CD8-positive, alpha-beta memory T cell (primary cell): Measurements from ENCODE around the gene PCED1A. TPM values are rescaled to one million over a fixed set of nuclear protein-coding genes. Genes with fewer than 3 reads are reported as not detected.

Experiments used
- CTCF ChIA-PET: fragments of 350-600 bp; sonication (Branson Sonifier 250); formaldehyde crosslinking; loops from one replicate; lab custom pipeline; 2021; ENCODE audit warnings: antibody characterized with exemption; lab: Charles Lee
- POLR2A ChIA-PET: fragments of 350-600 bp; sonication (Branson Sonifier 250); formaldehyde crosslinking; loops from one replicate; lab custom pipeline; 2021; ENCODE audit warnings: antibody characterized with exemption; lab: Charles Lee
- DNase-seq, 5 donors: peaks; one replicate each; pipeline versions ENCODE4 v3.0.0 to v3.0.0-alpha.2; 2020 to 2022; ENCODE audit warnings: mixed read lengths in 1 of 5
- H3K27ac ChIP-seq: one replicate; pipeline ENCODE4 v1.7.0; 2013; ENCODE audit warnings: low read depth, mild to moderate bottlenecking, low read length, moderate library complexity
- H3K27me3 ChIP-seq: 2 replicates; pipeline ENCODE4 v1.7.0; 2013; ENCODE audit warnings: low read length, mild to moderate bottlenecking; ENCODE audit not compliant: insufficient read depth, poor library complexity, severe bottlenecking
- H3K36me3 ChIP-seq: 2 replicates; pipeline ENCODE4 v1.7.0; 2013; ENCODE audit warnings: mild to moderate bottlenecking, low read length, moderate library complexity; ENCODE audit not compliant: insufficient read depth
- H3K4me1 ChIP-seq: 2 replicates; pipeline ENCODE4 v1.7.0; 2013; ENCODE audit warnings: mild to moderate bottlenecking, low read length, moderate library complexity; ENCODE audit not compliant: insufficient read depth
- H3K4me3 ChIP-seq: 2 replicates; pipeline ENCODE4 v1.7.0; 2013; ENCODE audit warnings: mild to moderate bottlenecking, low read length
- H3K9me3 ChIP-seq: 2 replicates; pipeline ENCODE4 v1.7.0; 2013; ENCODE audit warnings: mild to moderate bottlenecking, low read length
- H3K27ac Mint-ChIP-seq, 8 donors: one replicate each; pipeline ENCODE4 v1.8.0; 2020 to 2021; ENCODE audit warnings: mixed read lengths in 8 of 8, mild to moderate bottlenecking in 6 of 8, inconsistent platforms in 3 of 8, moderate library complexity in 3 of 8
- H3K27me3 Mint-ChIP-seq, 2 donors: one replicate each; pipeline ENCODE4 v1.8.0; 2020 to 2021; ENCODE audit warnings: mixed read lengths in 2 of 2, mild to moderate bottlenecking in 1 of 2, moderate library complexity in 1 of 2
- H3K36me3 Mint-ChIP-seq, 3 donors: one replicate each; pipeline ENCODE4 v1.8.0; 2020 to 2021; ENCODE audit warnings: mixed read lengths in 3 of 3, inconsistent platforms in 1 of 3, mild to moderate bottlenecking in 1 of 3
- H3K4me1 Mint-ChIP-seq, 3 donors: one replicate each; pipeline ENCODE4 v1.8.0; 2020 to 2021; ENCODE audit warnings: mixed read lengths in 3 of 3, inconsistent platforms in 1 of 3, mild to moderate bottlenecking in 1 of 3
- H3K4me3 Mint-ChIP-seq, 7 donors: one replicate each; pipeline ENCODE4 v1.8.0; 2020 to 2021; ENCODE audit warnings: mixed read lengths in 7 of 7, mild to moderate bottlenecking in 6 of 7, moderate library complexity in 4 of 7, inconsistent platforms in 2 of 7
- H3K9me3 Mint-ChIP-seq, 5 donors: one replicate each; pipeline ENCODE4 v1.8.0; 2020 to 2022; ENCODE audit warnings: mixed read lengths in 5 of 5, mild to moderate bottlenecking in 3 of 5, moderate library complexity in 2 of 5, inconsistent platforms in 1 of 5
- polyA plus RNA-seq: library from polyadenylated mRNA; unstranded; fragments of 300-500 nt; fragmentation: Illumina TruSeq; gene quantifications from one replicate; pipeline ENCODE4 v1.2.3, GENCODE V29; 2021
- total RNA-seq, 2 experiments: library from RNA; stranded (reverse); gene quantifications; one replicate each; pipeline ENCODE4 v1.2.3, GENCODE V29; 2021

PCED1A gene
- total and polyA plus RNA-seq, 3 experiments from 2014 or later = 20.2 to 34.0 (median 30.8) TPM

DNA sequence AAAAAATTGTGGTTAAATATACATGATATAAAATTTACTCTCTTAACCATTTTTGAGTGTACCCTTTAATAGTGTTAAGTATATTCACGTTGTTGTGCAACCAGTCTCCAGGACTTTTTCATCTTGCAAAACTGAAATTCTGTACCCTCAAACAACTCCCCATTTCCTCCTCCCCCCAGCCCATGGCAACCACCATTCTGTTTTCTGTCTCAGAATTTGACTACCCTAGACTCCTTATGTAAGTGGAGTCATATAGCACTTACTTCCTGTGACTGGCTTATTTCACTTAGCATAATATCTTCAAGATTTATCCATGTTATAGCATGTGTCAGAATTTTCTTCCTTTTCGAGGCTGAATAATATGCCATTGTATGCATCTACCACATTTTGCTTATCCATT is 5.2 kb upstream of the PCED1A start:
- peak overlapping the region in 1 of 7 donors; percentile 51 for H3K4me3 Mint-ChIP-seq
- no peak overlapping the region for H3K27ac ChIP-seq
- H3K9me3 Mint-ChIP-seq = no peaks in the 10 kb centered on the region
- H3K36me3 ChIP-seq = no peaks in the 10 kb centered on the region
- no peak for DNase-seq
- H3K27ac Mint-ChIP-seq = peak overlapping the region in 1 of 8 donors; percentile 24
- peaks cover 0 to 16% (median 1%) of the 10 kb centered on the region in 3 donors for H3K36me3 Mint-ChIP-seq
- H3K4me1 ChIP-seq = peaks cover 11% of the 10 kb centered on the region
- no peak overlapping the region for H3K4me3 ChIP-seq
- H3K4me1 Mint-ChIP-seq = peaks cover 26 to 53% (median 27%) of the 10 kb centered on the region in 3 donors
- no peaks in the 10 kb centered on the region for H3K27me3 ChIP-seq
- peaks cover 0 to 2% of the 10 kb centered on the region in 2 donors for H3K27me3 Mint-ChIP-seq
- H3K9me3 ChIP-seq = no peaks in the 10 kb centered on the region
- POLR2A ChIA-PET = no interaction called here
- CTCF ChIA-PET = no interaction called here

DNA sequence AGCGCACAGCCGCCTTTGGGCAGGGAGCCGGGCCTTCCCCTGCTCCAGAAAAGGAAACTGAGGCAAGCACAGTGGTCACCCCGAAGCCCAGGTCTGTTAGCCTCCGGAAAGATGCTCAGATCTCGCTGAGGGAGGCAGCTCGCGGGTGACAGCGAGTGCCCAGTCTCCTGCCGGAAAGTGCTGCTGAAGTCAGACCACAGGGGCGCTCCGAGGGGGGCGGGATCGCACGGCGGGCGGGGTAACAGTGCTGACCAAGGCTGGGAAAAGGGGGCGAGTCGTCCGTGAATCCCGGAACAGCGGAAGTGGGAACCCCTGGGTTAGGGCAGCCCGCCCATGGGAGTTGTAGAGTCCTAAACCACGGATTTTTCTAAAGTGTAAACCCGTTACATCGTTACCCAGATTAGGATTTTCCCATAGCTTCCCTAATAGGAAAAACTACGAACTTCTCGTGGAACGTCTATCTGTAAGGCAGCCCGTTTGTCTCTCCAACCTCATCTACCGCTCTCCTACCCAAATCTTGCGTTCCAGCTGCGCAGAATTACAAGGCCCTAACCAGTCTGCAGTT is 594 bp upstream of the PCED1A start:
- peaks cover 35 to 62% (median 40%) of the 10 kb centered on the region in 3 donors for H3K4me1 Mint-ChIP-seq
- peak in 4 of 5 donors; percentile 27 to 61 (median 39) for DNase-seq
- Histone ChIP-seq H3K27me3 (no peaks in the 10 kb centered on the region), H3K36me3 (no peaks in the 10 kb centered on the region), H3K4me3 (peak overlapping the region; percentile 79), H3K9me3 (no peaks in the 10 kb centered on the region), H3K4me1 (peaks cover 23% of the 10 kb centered on the region), H3K27ac (peak overlapping the region; percentile 52)
- H3K4me3 Mint-ChIP-seq = peak overlapping the region; percentile 86 to 95 (median 89)
- no peaks in the 10 kb centered on the region for H3K27me3 Mint-ChIP-seq
- CTCF ChIA-PET = interaction anchor here (1.2 to 1.8 kb wide), 3 partner anchors 8 to 88 kb away, joined by 3 to 5 read pairs (median 4); no protein-coding TSS in a partner anchor
- H3K36me3 Mint-ChIP-seq = peaks cover 0 to 23% (median 9%) of the 10 kb centered on the region in 3 donors
- peak overlapping the region; percentile 64 to 93 (median 82) for H3K27ac Mint-ChIP-seq
- no peaks in the 10 kb centered on the region for H3K9me3 Mint-ChIP-seq
- POLR2A ChIA-PET = interaction anchor here (0.5 to 1.9 kb wide), 6 partner anchors 30 to 256 kb away, joined by 3 to 8 read pairs (median 5); partner anchors contain the start of gene PTPRA

DNA sequence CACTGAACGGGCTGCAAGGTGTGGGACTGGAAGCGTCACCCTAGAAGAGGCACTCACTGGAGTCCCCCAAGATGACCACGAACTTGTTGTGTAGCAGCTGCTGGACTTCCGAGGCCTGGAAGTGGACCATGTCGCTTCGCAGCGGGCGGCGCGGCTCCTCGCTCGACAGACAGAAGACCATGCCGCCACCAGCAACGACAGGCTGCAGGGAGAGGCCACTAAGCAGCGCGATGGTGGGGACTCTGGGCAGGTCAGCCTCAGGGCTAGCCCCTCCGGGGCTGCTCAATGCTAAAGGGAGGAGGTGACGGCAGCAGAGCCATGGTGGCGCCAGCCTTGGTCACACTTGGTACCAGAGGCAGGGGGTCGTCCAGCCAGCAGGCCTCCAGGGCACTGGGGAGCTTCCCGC is 720 bp downstream of the PCED1A start:
- Mint-ChIP-seq H3K9me3 (no peaks in the 10 kb centered on the region), H3K27me3 (no peaks in the 10 kb centered on the region), H3K4me1 (peaks cover 29 to 53% (median 35%) of the 10 kb centered on the region in 3 donors), H3K36me3 (peaks cover 0 to 31% (median 14%) of the 10 kb centered on the region in 3 donors), H3K4me3 (peak overlapping the region; percentile 84 to 92 (median 87)), H3K27ac (peak overlapping the region; percentile 65 to 95 (median 82))
- POLR2A ChIA-PET = interaction anchor here (0.5 to 1.9 kb wide), 5 partner anchors 15 to 175 kb away, joined by 3 to 6 read pairs (median 3); partner anchors contain the start of gene IDH3B
- Histone ChIP-seq H3K27ac (no peak overlapping the region), H3K4me3 (peak overlapping the region; percentile 87), H3K27me3 (no peaks in the 10 kb centered on the region), H3K36me3 (no peaks in the 10 kb centered on the region), H3K9me3 (no peaks in the 10 kb centered on the region), H3K4me1 (peaks cover 23% of the 10 kb centered on the region)
- CTCF ChIA-PET = interaction anchor here (0.8 to 1.8 kb wide), 5 partner anchors 12 to 187 kb away, joined by 3 to 5 read pairs (median 3); partner anchors contain the start of gene NOP56
- DNase-seq = no peak

DNA sequence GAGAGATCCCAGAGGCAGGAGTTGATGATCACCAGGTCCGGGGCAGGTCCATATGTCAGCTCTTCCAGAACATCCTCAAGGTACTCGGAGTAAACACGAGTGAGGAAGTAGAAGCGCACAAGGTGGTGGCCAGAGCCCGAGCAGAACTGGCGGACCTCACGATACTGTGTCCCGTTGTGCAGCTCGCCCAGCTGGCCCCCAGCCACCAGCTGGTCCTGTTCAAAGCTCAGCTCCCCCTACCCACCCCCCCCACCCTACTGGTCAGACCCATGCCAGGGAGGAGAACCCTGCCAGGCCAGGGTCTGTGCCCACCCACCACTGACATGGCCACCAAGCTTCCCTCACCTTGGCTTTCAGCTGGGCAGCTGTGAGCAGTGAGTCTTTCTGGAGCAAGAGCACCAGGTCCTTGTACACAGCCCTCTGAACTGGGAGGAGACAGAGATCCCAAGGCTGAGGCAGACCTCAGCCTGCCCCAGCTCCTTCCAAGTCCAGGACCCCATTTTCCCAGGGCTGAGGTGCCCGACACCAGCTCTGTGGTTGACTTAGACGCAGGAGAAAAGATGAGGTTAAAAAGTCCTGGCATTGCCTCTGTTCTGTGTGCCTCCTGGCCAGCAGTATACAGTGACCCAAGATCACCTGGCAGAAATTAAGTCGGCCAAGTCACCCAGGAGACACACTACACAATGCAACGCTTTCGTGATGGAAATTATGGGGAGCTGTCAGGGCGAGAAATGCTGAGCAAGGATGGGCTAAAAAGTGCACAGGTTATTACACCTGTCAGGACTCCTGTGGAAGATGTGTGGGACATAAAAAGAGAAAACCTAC is 1.4 kb downstream of the PCED1A start:
- ChIA-PET POLR2A (interaction anchor here (0.7 to 1.7 kb wide), 2 partner anchors 75 to 98 kb away, joined by 3 read pairs; no protein-coding TSS in a partner anchor), CTCF (interaction anchor here (1.1 to 1.7 kb wide), 3 partner anchors 10 to 86 kb away, joined by 3 to 5 read pairs (median 4); no protein-coding TSS in a partner anchor)
- Mint-ChIP-seq H3K9me3 (no peaks in the 10 kb centered on the region), H3K27ac (peak overlapping the region; percentile 65 to 95 (median 82)), H3K36me3 (peaks cover 0 to 31% (median 12%) of the 10 kb centered on the region in 3 donors), H3K27me3 (no peaks in the 10 kb centered on the region), H3K4me1 (peaks cover 23 to 46% (median 28%) of the 10 kb centered on the region in 3 donors), H3K4me3 (peak overlapping the region; percentile 84 to 92 (median 87))
- Histone ChIP-seq H3K27ac (no peak overlapping the region), H3K27me3 (no peaks in the 10 kb centered on the region), H3K36me3 (no peaks in the 10 kb centered on the region), H3K9me3 (no peaks in the 10 kb centered on the region), H3K4me3 (peak overlapping the region; percentile 87), H3K4me1 (peaks cover 23% of the 10 kb centered on the region)
- no peak for DNase-seq

DNA sequence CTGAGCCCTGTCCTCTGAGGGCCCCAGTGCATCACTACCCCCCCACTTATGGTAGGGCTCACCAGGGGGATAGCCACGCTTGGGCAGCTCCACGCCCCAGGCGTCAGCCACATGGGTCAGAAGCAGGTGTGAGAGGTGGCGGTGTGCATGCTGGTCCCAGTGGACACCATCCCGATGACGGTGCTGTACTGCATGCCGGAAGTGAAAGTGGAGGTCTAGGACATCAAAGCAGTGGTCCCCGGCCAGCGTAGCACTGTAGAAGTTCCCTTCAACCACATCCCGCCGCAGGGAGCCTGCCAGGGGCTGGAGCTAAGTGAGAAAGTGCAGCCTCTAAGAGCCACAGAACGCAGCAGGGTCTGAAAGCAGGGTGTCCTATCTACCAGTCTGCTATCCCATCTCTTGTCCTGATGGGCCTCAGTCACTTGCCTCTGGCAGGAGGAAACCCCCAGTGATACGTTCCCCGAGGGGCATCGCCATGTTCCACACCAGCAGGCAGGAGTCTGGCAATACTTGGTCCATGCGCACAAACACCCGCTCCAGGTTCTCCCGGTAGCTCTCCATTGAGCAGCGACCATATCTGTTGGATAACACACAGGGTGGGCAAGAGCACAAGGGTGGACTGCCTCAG is 2.2 kb downstream of the PCED1A start:
- H3K9me3 ChIP-seq = no peaks in the 10 kb centered on the region
- CTCF ChIA-PET = interaction anchor here (1.7 kb wide), 1 partner anchor 11 kb away, joined by 4 read pairs; no protein-coding TSS in a partner anchor
- Mint-ChIP-seq H3K9me3 (no peaks in the 10 kb centered on the region), H3K27me3 (no peaks in the 10 kb centered on the region), H3K4me1 (peaks cover 19 to 39% (median 20%) of the 10 kb centered on the region in 3 donors), H3K27ac (peak overlapping the region in 1 of 8 donors; percentile 51), H3K4me3 (peak overlapping the region in 6 of 7 donors; percentile 34 to 61 (median 49)), H3K36me3 (peaks cover 0 to 30% (median 13%) of the 10 kb centered on the region in 3 donors)
- H3K27me3 ChIP-seq = no peaks in the 10 kb centered on the region
- H3K36me3 ChIP-seq = no peaks in the 10 kb centered on the region
- no peak overlapping the region for H3K4me3 ChIP-seq
- POLR2A ChIA-PET = no interaction called here
- no peak for DNase-seq
- peaks cover 23% of the 10 kb centered on the region for H3K4me1 ChIP-seq
- no peak overlapping the region for H3K27ac ChIP-seq

DNA sequence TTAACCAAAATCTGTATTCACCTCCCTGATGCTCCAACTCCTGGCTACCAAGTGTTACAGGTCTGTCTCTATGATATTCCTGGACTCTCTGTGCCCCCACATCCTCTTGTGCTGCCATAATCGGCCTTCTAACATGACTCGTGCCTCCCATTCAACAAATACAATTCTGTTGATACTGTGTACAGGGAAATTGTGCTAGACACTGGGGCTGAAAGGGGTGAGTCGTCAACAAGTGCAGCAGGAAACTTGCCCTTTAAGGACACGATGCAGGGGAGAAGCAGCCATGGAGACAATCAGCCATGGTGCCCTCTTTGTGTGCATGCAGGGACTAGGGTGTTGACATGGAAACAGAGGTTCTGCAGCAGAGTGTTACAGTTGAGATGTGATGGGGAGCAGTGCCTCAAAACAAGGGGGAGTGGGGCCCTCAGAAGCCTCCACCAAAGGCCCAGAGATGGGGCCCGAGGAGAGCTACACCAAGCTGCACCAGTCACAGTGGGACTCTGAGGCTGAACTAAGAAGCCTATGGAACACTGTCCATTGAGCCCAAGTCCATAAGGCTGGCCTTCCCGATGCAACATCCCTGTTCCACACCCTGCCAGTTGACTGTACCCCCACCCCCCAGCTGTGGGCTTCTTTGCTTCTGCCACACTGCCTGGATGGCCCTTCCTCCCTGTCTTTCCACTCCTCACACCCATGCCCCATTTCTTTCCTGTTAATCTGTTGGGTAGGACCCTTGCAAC is 3.1 kb downstream of the PCED1A start:
- no peaks in the 10 kb centered on the region for H3K9me3 ChIP-seq
- peak overlapping the region in 2 of 7 donors; percentile 28 to 60 for H3K4me3 Mint-ChIP-seq
- no peaks in the 10 kb centered on the region for H3K27me3 ChIP-seq
- ChIA-PET POLR2A (no interaction called here), CTCF (no interaction called here)
- no peak for DNase-seq
- H3K4me3 ChIP-seq = no peak overlapping the region
- H3K27me3 Mint-ChIP-seq = no peaks in the 10 kb centered on the region
- H3K4me1 Mint-ChIP-seq = peaks cover 18 to 35% (median 19%) of the 10 kb centered on the region in 3 donors
- peaks cover 0 to 28% (median 15%) of the 10 kb centered on the region in 3 donors for H3K36me3 Mint-ChIP-seq
- no peak overlapping the region for H3K27ac ChIP-seq
- H3K36me3 ChIP-seq = no peaks in the 10 kb centered on the region
- H3K9me3 Mint-ChIP-seq = no peaks in the 10 kb centered on the region
- H3K27ac Mint-ChIP-seq = peak overlapping the region in 2 of 8 donors; percentile 5 to 34
- H3K4me1 ChIP-seq = peaks cover 23% of the 10 kb centered on the region

DNA sequence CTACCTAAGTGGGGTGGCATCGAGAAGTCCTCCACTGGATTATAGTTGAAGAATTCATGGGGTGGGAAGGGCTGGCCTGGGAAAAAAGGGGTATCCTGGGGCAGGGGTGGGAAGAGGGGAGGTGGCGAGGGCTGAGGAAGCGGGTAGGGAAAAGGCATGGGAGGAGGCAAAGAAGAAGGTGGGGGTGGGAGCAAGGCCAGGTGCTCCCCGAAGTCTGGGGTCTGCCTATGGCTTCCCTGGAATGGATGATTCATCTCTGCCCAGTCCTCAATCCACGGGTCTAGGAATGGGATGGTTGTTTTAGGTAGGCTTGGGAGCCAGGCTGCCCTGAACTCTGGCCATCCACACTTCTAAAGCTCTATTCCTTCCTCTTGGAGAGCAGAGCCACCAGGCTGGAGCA is 4.4 kb downstream of the PCED1A start:
- no peaks in the 10 kb centered on the region for H3K9me3 Mint-ChIP-seq
- ChIA-PET CTCF (no interaction called here), POLR2A (no interaction called here)
- peaks cover 0 to 26% (median 15%) of the 10 kb centered on the region in 3 donors for H3K36me3 Mint-ChIP-seq
- no peak for DNase-seq
- peaks cover 13 to 32% (median 16%) of the 10 kb centered on the region in 3 donors for H3K4me1 Mint-ChIP-seq
- H3K4me1 ChIP-seq = peaks cover 12% of the 10 kb centered on the region
- H3K27ac Mint-ChIP-seq = peak overlapping the region in 2 of 8 donors; percentile 29 to 31
- no peaks in the 10 kb centered on the region for H3K9me3 ChIP-seq
- H3K4me3 Mint-ChIP-seq = peak overlapping the region in 1 of 7 donors; percentile 60
- H3K27ac ChIP-seq = no peak overlapping the region
- no peaks in the 10 kb centered on the region for H3K36me3 ChIP-seq
- H3K4me3 ChIP-seq = no peak overlapping the region
- H3K27me3 ChIP-seq = no peaks in the 10 kb centered on the region
- no peaks in the 10 kb centered on the region for H3K27me3 Mint-ChIP-seq
